TTC549 (cell line): ENCODE data around the gene CASD1.

Source experiments
- FAIRE-seq: peaks from 2 replicates; lab custom pipeline; 2012; peaks lifted over from hg19 to GRCh38; lab: Jason Lieb, UNC

Gene CASD1

GRCh38 chr7:94588075-94588474, 78.5 kb downstream of the CASD1 start:
- FAIRE-seq, result no peak

- FAIRE-seq, result no peak
Measured at GRCh38 chr7:94590526-94591162, 81.0 kb downstream of the CASD1 start.

- FAIRE-seq, result no peak
Measured at GRCh38 chr7:94591176-94591575, 81.6 kb downstream of the CASD1 start.

- no peak for FAIRE-seq
Measured at GRCh38 chr7:94594882-94595281, 85.3 kb downstream of the CASD1 start.

- no peak for FAIRE-seq
Measured at GRCh38 chr7:94595717-94596116, 86.1 kb downstream of the CASD1 start.

GRCh38 chr7:94600267-94600666, 90.7 kb downstream of the CASD1 start:
- no peak for FAIRE-seq

GRCh38 chr7:94602181-94602580, 92.6 kb downstream of the CASD1 start:
- no peak for FAIRE-seq

- peak; percentile 9 for FAIRE-seq
Measured at GRCh38 chr7:94605031-94605430, 95.4 kb downstream of the CASD1 start.
